H1 (cell line): ENCODE data around the gene ZMIZ1. TPM values are rescaled to one million over a fixed set of nuclear protein-coding genes. Genes with fewer than 3 reads are reported as not detected.

Experiments used
- CTCF ChIA-PET: fragments of 300-600 bp; sonication (Branson Sonifier 250); formaldehyde crosslinking; loops from one replicate; lab custom pipeline; 2021; ENCODE audit not compliant: partially characterized antibody; lab: Charles Lee
- POLR2A ChIA-PET: fragments of 300-600 bp; sonication (Branson Sonifier 250); formaldehyde crosslinking; loops from one replicate; lab custom pipeline; 2021; ENCODE audit warnings: inconsistent platforms; ENCODE audit not compliant: partially characterized antibody; lab: Charles Lee
- DNase-seq, 2 experiments: peaks; one replicate each; pipeline versions ENCODE4 v3.0.0 to v3.0.0-alpha.2; 2010 to 2022; ENCODE audit warnings: low spot score in 2 of 2, low read depth in 1 of 2, mixed read lengths in 1 of 2
- FAIRE-seq: peaks from 2 replicates; lab custom pipeline; 2011; peaks lifted over from hg19 to GRCh38; lab: Jason Lieb, UNC
- H2AFZ ChIP-seq: 2 replicates; pipeline ENCODE4 v1.8.1; 2012; ENCODE audit warnings: low read length, inconsistent platforms
- H2AK5ac ChIP-seq: 2 replicates; pipeline ENCODE4 v1.6.1; 2013; ENCODE audit warnings: low read depth, low read length
- H2BK120ac ChIP-seq: replicated peaks from 2 replicates; pipeline ENCODE3; 2013; ENCODE audit warnings: low read depth, low read length, inconsistent platforms
- H2BK12ac ChIP-seq: 2 replicates; pipeline ENCODE4 v1.6.1; 2013; ENCODE audit warnings: low read depth, low read length
- H2BK15ac ChIP-seq: 2 replicates; pipeline ENCODE4 v1.6.1; 2013; ENCODE audit warnings: low read length
- H2BK20ac ChIP-seq: 2 replicates; pipeline ENCODE4 v1.6.1; 2013; ENCODE audit warnings: low read length
- H2BK5ac ChIP-seq: 2 replicates; pipeline ENCODE4 v1.6.1; 2013; ENCODE audit warnings: low read depth, low read length
- H3K14ac ChIP-seq: 2 replicates; pipeline ENCODE4 v1.6.1; 2013; ENCODE audit warnings: inconsistent platforms; ENCODE audit not compliant: insufficient read length
- H3K18ac ChIP-seq: 2 replicates; pipeline ENCODE4 v1.6.1; 2013; ENCODE audit warnings: low read length; ENCODE audit errors: extremely low read depth
- H3K23ac ChIP-seq: 2 replicates; pipeline ENCODE4 v1.6.1; 2013; ENCODE audit warnings: inconsistent platforms; ENCODE audit not compliant: insufficient read length
- H3K23me2 ChIP-seq: 2 replicates; pipeline ENCODE4 v1.6.1; 2013; ENCODE audit warnings: low read depth, low read length
- H3K27ac ChIP-seq: 2 replicates; pipeline ENCODE4 v1.6.1; 2011; ENCODE audit warnings: low read depth, low read length, inconsistent platforms
- H3K27me3 ChIP-seq, 4 experiments: replicated peaks in 1 of 4; 1 replicate in 1 of 4; 2 replicates in 3 of 4; pipeline versions ENCODE4 v1.6.1 to v1.8.1; 2011 to 2013; ENCODE audit warnings: low read length in 3 of 4, mild to moderate bottlenecking in 3 of 4, inconsistent platforms in 2 of 4, mixed read lengths in 2 of 4, moderate library complexity in 1 of 4; ENCODE audit not compliant: control insufficient read depth in 3 of 4, insufficient read depth in 3 of 4; ENCODE audit errors: extremely low read depth in 1 of 4
- H3K36me3 ChIP-seq, 4 experiments: 2 replicates each; pipeline versions ENCODE4 v1.6.1 to v1.8.1; 2011 to 2013; ENCODE audit warnings: mild to moderate bottlenecking in 4 of 4, low read length in 3 of 4, moderate library complexity in 2 of 4, control low read depth in 1 of 4, inconsistent platforms in 1 of 4; ENCODE audit not compliant: insufficient read depth in 4 of 4, control insufficient read depth in 2 of 4
- H3K4ac ChIP-seq: replicated peaks from 2 replicates; pipeline ENCODE3; 2013; ENCODE audit warnings: low read length, low read depth, mixed read lengths, inconsistent platforms; ENCODE audit not compliant: insufficient read length
- H3K4me1 ChIP-seq, 4 experiments: replicated peaks in 1 of 4; 1 replicate in 1 of 4; 2 replicates in 3 of 4; pipeline versions ENCODE4 v1.6.1 to v1.8.1; 2011 to 2013; ENCODE audit warnings: low read length in 3 of 4, inconsistent platforms in 2 of 4, mixed read lengths in 1 of 4; ENCODE audit not compliant: insufficient read depth in 4 of 4, control insufficient read depth in 3 of 4
- H3K4me2 ChIP-seq, 2 experiments: 2 replicates each; pipeline versions ENCODE4 v1.6.1 to v1.8.1; 2011 to 2013; ENCODE audit warnings: low read depth in 2 of 2, low read length in 2 of 2, control low read depth in 1 of 2, inconsistent platforms in 1 of 2, mild to moderate bottlenecking in 1 of 2; ENCODE audit not compliant: insufficient read depth in 1 of 2
- H3K4me3 ChIP-seq, 4 experiments: fragments of 200-600, 300-600 bp in 1 of 4; sonication (generic), shearing (Covaris generic), sonication (Bioruptor Twin) in 1 of 4; 2 replicates each; pipeline versions ENCODE4 v1.5.1 to v1.8.1; 2011 to 2016; ENCODE audit warnings: low read length in 4 of 4, low read depth in 3 of 4, control low read depth in 2 of 4, inconsistent platforms in 2 of 4, mild to moderate bottlenecking in 2 of 4, mixed read lengths in 1 of 4, moderate library complexity in 1 of 4; ENCODE audit not compliant: insufficient read depth in 2 of 4; ENCODE audit errors: extremely low read depth in 1 of 4
- H3K56ac ChIP-seq: replicated peaks from 2 replicates; pipeline ENCODE3; 2013; ENCODE audit warnings: low read depth, mild to moderate bottlenecking, mixed read lengths, low read length, inconsistent platforms; ENCODE audit not compliant: insufficient read length
- H3K79me1 ChIP-seq: 2 replicates; pipeline ENCODE4 v1.6.1; 2013; ENCODE audit warnings: low read depth, low read length, control low read depth
- H3K79me2 ChIP-seq, 2 experiments: 2 replicates each; pipeline versions ENCODE4 v1.6.1 to v1.8.1; 2012 to 2013; ENCODE audit warnings: low read length in 2 of 2, mild to moderate bottlenecking in 2 of 2, inconsistent platforms in 1 of 2; ENCODE audit not compliant: insufficient read depth in 2 of 2, control insufficient read depth in 1 of 2
- H3K9ac ChIP-seq, 4 experiments: replicated peaks in 1 of 4; 1 replicate in 1 of 4; 2 replicates in 3 of 4; pipeline versions ENCODE4 v1.6.1 to v1.8.1; 2011 to 2013; ENCODE audit warnings: low read depth in 3 of 4, low read length in 3 of 4, control low read depth in 2 of 4, mild to moderate bottlenecking in 2 of 4, moderate library complexity in 2 of 4, inconsistent platforms in 1 of 4; ENCODE audit errors: extremely low read depth in 1 of 4
- H3K9me3 ChIP-seq, 2 experiments: 2 replicates each; pipeline versions ENCODE4 v1.6.1 to v1.8.1; 2012 to 2013; ENCODE audit warnings: mild to moderate bottlenecking in 2 of 2, moderate library complexity in 2 of 2, control low read depth in 1 of 2, inconsistent platforms in 1 of 2, low read depth in 1 of 2, low read length in 1 of 2, mixed read lengths in 1 of 2; ENCODE audit not compliant: insufficient read depth in 2 of 2
- H4K20me1 ChIP-seq, 2 experiments: replicated peaks in 1 of 2; 2 replicates each; pipeline versions ENCODE3 to v1.8.1; 2011 to 2013; ENCODE audit warnings: inconsistent platforms in 2 of 2, low read length in 2 of 2, mild to moderate bottlenecking in 1 of 2; ENCODE audit not compliant: insufficient read depth in 2 of 2, control insufficient read depth in 1 of 2
- H4K5ac ChIP-seq: 2 replicates; pipeline ENCODE4 v1.6.1; 2013; ENCODE audit warnings: low read length, low read depth, mixed read lengths, inconsistent platforms; ENCODE audit not compliant: insufficient read length
- H4K8ac ChIP-seq: 2 replicates; pipeline ENCODE4 v1.8.0; 2013; ENCODE audit warnings: mild to moderate bottlenecking, moderate library complexity, low read length, inconsistent platforms; ENCODE audit not compliant: insufficient read depth; ENCODE audit errors: extremely low read depth
- H4K91ac ChIP-seq: replicated peaks from 2 replicates; pipeline ENCODE3; 2013; ENCODE audit warnings: low read length, mixed read lengths, inconsistent platforms; ENCODE audit not compliant: insufficient read length
- BCL11A ChIP-seq, 2 experiments: IDR thresholded peaks; one replicate each; pipeline ENCODE4 v1.6.1; 2011; ENCODE audit warnings: low read depth in 2 of 2, low read length in 2 of 2, mild to moderate bottlenecking in 2 of 2
- CHD2 ChIP-seq: IDR thresholded peaks from 2 replicates; pipeline ENCODE4 v1.6.1; 2012; ENCODE audit warnings: low read length, improper control_type of control experiment
- CTBP2 ChIP-seq: IDR thresholded peaks from 2 replicates; pipeline ENCODE4 v1.7.0; 2011; ENCODE audit warnings: borderline replicate concordance, mild to moderate bottlenecking, moderate library complexity, mixed read lengths, low read length; ENCODE audit not compliant: insufficient read depth, insufficient read length
- HDAC2 ChIP-seq, 2 experiments: fragments of 300-600 bp in 1 of 2; sonication (generic) in 1 of 2; IDR thresholded peaks; 2 replicates each; pipeline ENCODE4 v1.6.1; 2011 to 2012; ENCODE audit warnings: low read depth in 2 of 2, low read length in 2 of 2, mild to moderate bottlenecking in 2 of 2, moderate library complexity in 2 of 2, borderline replicate concordance in 1 of 2, inconsistent platforms in 1 of 2
- JUND ChIP-seq: IDR thresholded peaks from 2 replicates; pipeline ENCODE4 v1.6.1; 2011; ENCODE audit warnings: mild to moderate bottlenecking, improper control_type of control experiment, low read length
- POLR2A ChIP-seq, 2 experiments: IDR thresholded peaks; 1 replicate in 1 of 2; 2 replicates in 1 of 2; pipeline ENCODE4 v1.6.1; 2011; ENCODE audit warnings: low read depth in 2 of 2, low read length in 2 of 2, mild to moderate bottlenecking in 2 of 2; ENCODE audit errors: control extremely low read depth in 1 of 2
- SIRT6 ChIP-seq: IDR thresholded peaks from one replicate; pipeline ENCODE4 v1.7.1; 2012; ENCODE audit warnings: low read length, inconsistent platforms
- WGBS, 2 experiments: shearing (Covaris generic) in 1 of 2; methylation state at CpG; one replicate each; pipeline versions ENCODE4 v1.1.6 to v1.1.7; 2013 to 2015; ENCODE audit warnings: low lambda C conversion rate in 2 of 2, mixed read lengths in 2 of 2, inconsistent platforms in 1 of 2, low coverage in 1 of 2, missing lambda C conversion rate in 1 of 2; ENCODE audit not compliant: insufficient replicate concordance in 2 of 2, insufficient coverage in 1 of 2, insufficient read length in 1 of 2; ENCODE audit errors: extremely low coverage in 1 of 2, missing lambda C conversion rate in 1 of 2; 5-methylcytosine and 5-hydroxymethylcytosine counted together
- polyA plus RNA-seq, 7 experiments: library from polyadenylated mRNA; depleted of rRNA in 3 of 7; stranded (reverse) in 5 of 7; unstranded in 2 of 7; fragments of >200 nt in 5 of 7; fragments of 200-250 nt in 2 of 7; gene quantifications; 1 replicate in 5 of 7; 2 replicates in 1 of 7; 4 replicates in 1 of 7; pipeline versions ENCODE4 v1.2.1 to v1.2.3, GENCODE V29; 2011 to 2013; ENCODE audit warnings: missing spikeins in 2 of 7, mixed read lengths in 2 of 7
- total RNA-seq: library from RNA; stranded (reverse); fragmentation: NEBNext Ultra II Directional; extraction: Animal tissue kit (Norgen Biotek cat#: 25700); gene quantifications from 2 replicates; pipeline ENCODE4 v1.2.1, GENCODE V29; 2021

Gene ZMIZ1
- total and polyA plus RNA-seq, 2 of the 8 experiments (the other 6 are each of a cell fraction or from before 2014, with no cell fraction given) = 8.1 to 28.0 TPM

- H3K36me3 ChIP-seq = no peaks in the 10 kb centered on the region
- H3K4me1 ChIP-seq = peaks cover 20 to 44% (median 33%) of the 10 kb centered on the region in 4 experiments
- peaks cover 0 to 35% of the 10 kb centered on the region in 2 experiments; a peak in 1 of 4 replicates for H3K79me2 ChIP-seq
Observed at GRCh38 chr10:79161557-79161956, 92.8 kb downstream of the ZMIZ1 start.

More at GRCh38 chr10:79161557-79161956, 92.8 kb downstream of the ZMIZ1 start:
- H3K27me3 ChIP-seq = no peaks in the 10 kb centered on the region; a peak in 1 of 7 replicates
- H2BK15ac ChIP-seq = peak overlapping the region; percentile 40; the same call in 1 of the 2 replicates
- H2AFZ ChIP-seq = no peak overlapping the region
- H2BK120ac ChIP-seq = no peak overlapping the region
- H2BK20ac ChIP-seq = no peak overlapping the region
- H3K27ac ChIP-seq = no peak overlapping the region
- H3K14ac ChIP-seq = no peak overlapping the region
- WGBS, 2 experiments = 83% methylated on average over 5 of the region's 5 CpGs; no CpG with 5 or more reads in 1 of the 2 experiments
- no peak overlapping the region for H3K56ac ChIP-seq
- no peak overlapping the region for H3K4ac ChIP-seq
- no peak overlapping the region for H2AK5ac ChIP-seq
- no peak overlapping the region for H4K8ac ChIP-seq
- no peak for TF ChIP-seq POLR2A (IDR thresholded peaks at IDR 0.05; ENCODE audit: control extremely low read depth in 1 of 2, low read depth in 2 of 2, low read length in 2 of 2)
- TF ChIP-seq HDAC2 (IDR thresholded peaks at IDR 0.05; ENCODE audit: borderline replicate concordance in 1 of 2, low read depth in 2 of 2, low read length in 2 of 2) = no peak
- no peak for TF ChIP-seq BCL11A (IDR thresholded peaks at IDR 0.05; ENCODE audit: low read depth in 2 of 2, low read length in 2 of 2)
- TF ChIP-seq JUND = no peak
- no peak for TF ChIP-seq CTBP2
- no peak for TF ChIP-seq CHD2
- no peak for TF ChIP-seq SIRT6
- TF ChIP-seq, all 59 proteins: peak for 0
- H3K4me3 ChIP-seq = no peak overlapping the region
- H3K23ac ChIP-seq = no peak overlapping the region
- no peak overlapping the region for H3K18ac ChIP-seq
- H2BK12ac ChIP-seq = no peak overlapping the region
- H4K91ac ChIP-seq = no peak overlapping the region
- H2BK5ac ChIP-seq = no peak overlapping the region; the same call in 1 of the 2 replicates
- CTCF ChIA-PET = interaction anchor here (4.7 to 32.0 kb wide), 3 partner anchors 9 to 35 kb away, joined by 16 to 396 read pairs (median 48); no protein-coding TSS in a partner anchor
- FAIRE-seq (no peak), DNase-seq (no peak)
- no peaks in the 10 kb centered on the region for H3K23me2 ChIP-seq
- peaks cover 2 to 16% of the 10 kb centered on the region in 2 experiments for H4K20me1 ChIP-seq
- H3K9me3 ChIP-seq = no peaks in the 10 kb centered on the region
- POLR2A ChIA-PET = no interaction called here
- no peak overlapping the region for H3K9ac ChIP-seq
- H4K5ac ChIP-seq = no peak overlapping the region
- no peak overlapping the region for H3K4me2 ChIP-seq
- peaks cover 11% of the 10 kb centered on the region for H3K79me1 ChIP-seq
